SK-N-MC (cell line): ENCODE measurements around the gene NELFB.

ENCODE experiments used
- EZH2 ChIP-seq: fragments of 200-600 bp; sonication (generic); IDR thresholded peaks from one replicate; pipeline ENCODE4 v1.6.1; 2017; ENCODE audit warnings: antibody characterized with exemption
- FOXP2 ChIP-seq: optimal IDR thresholded peaks from 2 replicates; pipeline ENCODE3; 2011; ENCODE audit warnings: mild to moderate bottlenecking, moderate library complexity; ENCODE audit not compliant: insufficient read depth; ENCODE audit errors: extremely low read length, control extremely low read depth
- POLR2AphosphoS5 ChIP-seq: IDR thresholded peaks from 2 replicates; pipeline ENCODE4 v1.6.1; 2012; ENCODE audit warnings: mild to moderate bottlenecking, low read depth, low read length, borderline replicate concordance

GRCh38 chr9:137303893-137304382 is 48.8 kb downstream of the NELFB start:
- no peak for TF ChIP-seq POLR2AphosphoS5
- TF ChIP-seq EZH2, result no peak
- TF ChIP-seq FOXP2, result no peak
